B cell (primary cell): ENCODE measurements around the gene ANKDD1B.

ENCODE experiments used
- EZH2 ChIP-seq: IDR thresholded peaks from 2 replicates; pipeline ENCODE4 v1.6.1; 2012; ENCODE audit warnings: borderline replicate concordance, low read depth, mild to moderate bottlenecking, moderate library complexity, low read length; ENCODE audit not compliant: insufficient read depth, poor library complexity, severe bottlenecking
- TF ChIP-seq, protein P1 (sequence below): fragments of 200-600 bp; IDR thresholded peaks from one replicate; pipeline ENCODE4 v1.8.0; 2022; ENCODE audit warnings: antibody characterized with exemption, mild to moderate bottlenecking

DNA sequence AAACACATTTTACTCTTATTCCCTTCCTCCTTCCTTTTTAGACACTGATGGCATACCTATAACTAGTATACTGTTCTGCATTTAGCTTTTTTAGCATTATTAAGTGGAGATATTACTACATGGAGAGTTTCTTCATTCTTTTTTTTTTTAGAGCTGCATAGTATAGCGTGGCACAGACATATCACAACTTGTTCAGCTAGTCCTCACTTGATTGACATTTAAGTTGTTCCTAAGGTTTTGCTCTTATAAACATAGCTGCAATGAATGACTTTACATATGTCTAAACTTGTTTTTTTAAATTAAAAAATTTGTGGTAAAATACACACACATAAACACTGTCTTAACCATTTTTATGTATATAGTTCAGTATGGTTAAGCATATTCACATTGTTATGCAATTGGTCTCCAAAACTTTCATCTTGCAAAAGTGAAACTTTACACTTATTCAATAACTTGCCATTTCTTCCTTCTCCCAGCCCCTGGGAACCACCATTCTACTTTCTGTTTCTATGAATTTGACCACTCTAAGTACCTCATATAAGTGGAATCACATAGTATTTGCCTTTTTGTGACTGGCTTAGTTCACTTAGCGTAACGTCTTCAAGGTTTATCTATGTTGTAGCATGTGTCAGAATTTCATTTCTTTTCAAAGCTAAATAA lies 48.7 kb downstream of the ANKDD1B start:
- no peak for TF ChIP-seq EZH2
- TF ChIP-seq, protein P1, sequence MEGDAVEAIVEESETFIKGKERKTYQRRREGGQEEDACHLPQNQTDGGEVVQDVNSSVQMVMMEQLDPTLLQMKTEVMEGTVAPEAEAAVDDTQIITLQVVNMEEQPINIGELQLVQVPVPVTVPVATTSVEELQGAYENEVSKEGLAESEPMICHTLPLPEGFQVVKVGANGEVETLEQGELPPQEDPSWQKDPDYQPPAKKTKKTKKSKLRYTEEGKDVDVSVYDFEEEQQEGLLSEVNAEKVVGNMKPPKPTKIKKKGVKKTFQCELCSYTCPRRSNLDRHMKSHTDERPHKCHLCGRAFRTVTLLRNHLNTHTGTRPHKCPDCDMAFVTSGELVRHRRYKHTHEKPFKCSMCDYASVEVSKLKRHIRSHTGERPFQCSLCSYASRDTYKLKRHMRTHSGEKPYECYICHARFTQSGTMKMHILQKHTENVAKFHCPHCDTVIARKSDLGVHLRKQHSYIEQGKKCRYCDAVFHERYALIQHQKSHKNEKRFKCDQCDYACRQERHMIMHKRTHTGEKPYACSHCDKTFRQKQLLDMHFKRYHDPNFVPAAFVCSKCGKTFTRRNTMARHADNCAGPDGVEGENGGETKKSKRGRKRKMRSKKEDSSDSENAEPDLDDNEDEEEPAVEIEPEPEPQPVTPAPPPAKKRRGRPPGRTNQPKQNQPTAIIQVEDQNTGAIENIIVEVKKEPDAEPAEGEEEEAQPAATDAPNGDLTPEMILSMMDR, result no peak
